NCI-H69 (cell line): ENCODE data around the gene ZNF629.

Source experiments
- DNase-seq: peaks from one replicate; lab custom pipeline; 2025; lab: John Stamatoyannopoulos, UW

ZNF629 gene

DNA sequence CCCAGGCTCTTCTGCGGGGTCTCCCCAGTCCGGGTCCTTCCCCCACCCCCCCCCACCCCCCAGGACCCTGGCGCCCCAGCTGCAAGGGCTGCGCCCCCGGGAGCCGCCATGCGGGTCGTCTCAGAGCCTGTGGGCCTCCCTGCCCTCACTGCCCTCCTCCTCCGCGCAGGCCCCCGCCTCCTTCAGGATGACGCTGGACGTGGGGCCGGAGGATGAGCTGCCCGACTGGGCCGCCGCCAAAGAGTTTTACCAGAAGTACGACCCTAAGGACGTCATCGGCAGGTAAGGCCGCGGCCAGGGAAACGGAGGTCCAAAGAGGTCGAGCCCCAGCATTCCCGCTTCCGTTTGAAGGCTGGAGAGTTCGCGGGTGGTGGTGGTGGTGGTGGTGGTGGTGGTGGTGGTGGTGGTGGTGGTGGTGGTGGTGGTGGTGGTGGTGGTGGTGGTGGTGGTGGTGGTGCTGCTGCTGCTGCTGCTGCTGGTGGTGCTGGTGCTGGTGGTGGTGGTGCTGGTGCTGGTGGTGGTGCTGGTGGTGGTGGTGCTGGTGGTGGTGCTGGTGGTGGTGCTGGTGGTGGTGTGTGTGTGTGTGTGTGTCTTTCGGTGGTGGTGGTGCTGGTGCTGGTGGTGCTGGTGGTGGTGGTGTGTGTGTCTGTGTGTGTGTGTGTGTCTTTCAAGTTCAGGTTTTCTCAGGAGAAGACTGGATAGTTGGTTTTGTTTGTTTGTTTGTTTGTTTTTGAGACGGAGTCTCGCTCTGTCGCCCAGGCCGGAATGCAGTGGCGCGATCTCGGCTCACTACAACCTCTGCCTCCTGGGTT lies 38.2 kb downstream of the ZNF629 start:
- peak; percentile 59 for DNase-seq

DNA sequence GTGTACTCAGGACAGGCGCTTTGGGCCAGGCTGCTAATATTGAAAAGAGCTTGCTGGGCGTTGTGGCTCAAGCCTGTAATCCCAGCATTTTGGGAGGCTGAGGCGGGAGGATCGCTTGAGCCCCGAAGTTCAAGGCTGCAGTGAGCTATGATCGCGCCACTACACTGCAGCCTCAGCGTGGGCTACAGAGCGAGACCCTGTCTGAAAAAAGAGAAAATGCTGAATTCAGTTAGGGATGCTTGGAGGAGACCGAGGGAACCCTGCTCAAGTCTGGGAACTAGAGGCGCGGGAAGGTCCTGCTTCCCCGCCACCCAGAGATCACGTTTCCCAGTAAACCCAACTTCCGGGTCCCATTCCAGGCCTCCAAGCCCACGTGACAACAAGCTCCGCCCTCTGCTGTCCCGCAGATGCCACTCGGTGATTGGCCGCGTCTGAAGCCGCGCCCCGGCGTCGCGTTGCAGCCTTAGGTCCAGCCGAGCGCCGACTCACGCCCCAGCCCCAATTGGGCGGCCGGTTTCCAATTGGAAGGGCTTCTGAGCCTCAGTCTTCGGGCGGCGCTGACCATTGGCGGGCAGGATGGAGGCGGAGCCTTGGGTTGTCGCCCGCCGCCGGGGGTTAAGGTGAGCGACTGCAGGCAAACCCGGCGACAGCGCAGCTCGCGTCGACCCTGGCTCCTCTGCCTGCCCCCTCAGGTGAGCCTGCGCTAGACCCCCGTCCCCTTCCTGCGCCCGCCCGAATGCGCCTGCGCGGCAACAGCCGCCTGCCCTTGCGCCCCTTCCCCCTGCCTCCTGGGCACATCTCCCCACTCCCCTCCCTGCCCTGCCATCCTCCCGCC lies 39.0 kb downstream of the ZNF629 start, which contains the start of gene PHKG2:
PHKG2 (plus strand) TSS at position 627 of the 835 bp plus-strand sequence. CDS start 396 bp downstream, outside the sequence.
- DNase-seq, result peak; percentile 100

DNA sequence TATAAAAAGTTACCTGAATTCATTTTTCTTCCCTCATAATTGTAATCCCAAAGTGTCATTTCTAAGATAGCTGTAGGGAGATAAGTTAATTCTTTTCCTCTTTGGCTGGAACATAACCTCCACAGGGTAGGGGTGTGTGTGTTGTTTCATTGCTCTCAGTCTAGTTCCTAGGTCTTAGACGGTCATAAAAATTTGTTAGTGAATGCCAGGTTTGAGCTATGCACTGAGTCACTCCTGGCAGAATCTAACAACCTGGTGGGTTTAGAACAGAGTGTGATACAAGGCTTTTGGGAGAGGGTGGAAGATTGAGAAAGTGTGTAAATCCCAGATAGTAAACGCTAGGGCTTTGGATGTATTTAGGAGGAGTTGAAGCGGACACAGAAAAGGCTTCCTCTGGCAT lies 39.7 kb downstream of the ZNF629 start:
- no peak for DNase-seq

DNA sequence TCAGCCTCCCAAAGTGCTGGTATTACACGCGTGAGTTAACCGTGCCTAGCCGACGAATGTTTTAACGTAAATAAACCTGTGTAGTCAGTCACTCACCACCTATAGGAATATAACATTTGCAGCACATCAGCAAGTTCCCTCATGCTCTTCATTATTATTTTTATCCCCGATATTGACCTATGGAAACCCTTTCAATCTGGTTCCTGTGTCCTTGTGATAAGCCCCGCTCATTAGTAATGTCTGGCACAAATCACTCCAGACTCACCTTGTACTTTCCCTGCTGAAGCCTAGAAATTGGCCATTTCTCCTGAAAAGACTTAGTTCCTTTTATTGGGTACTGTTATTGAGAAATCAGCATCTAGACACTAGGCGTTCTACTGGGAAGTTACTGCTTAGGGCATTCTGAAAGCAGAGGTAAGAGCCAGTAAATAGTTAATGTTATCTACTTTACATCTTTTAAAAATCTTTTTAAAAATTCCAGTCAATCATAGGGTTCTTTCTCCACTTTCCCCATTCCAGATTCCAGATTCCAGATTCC lies 40.3 kb downstream of the ZNF629 start:
- no peak for DNase-seq

DNA sequence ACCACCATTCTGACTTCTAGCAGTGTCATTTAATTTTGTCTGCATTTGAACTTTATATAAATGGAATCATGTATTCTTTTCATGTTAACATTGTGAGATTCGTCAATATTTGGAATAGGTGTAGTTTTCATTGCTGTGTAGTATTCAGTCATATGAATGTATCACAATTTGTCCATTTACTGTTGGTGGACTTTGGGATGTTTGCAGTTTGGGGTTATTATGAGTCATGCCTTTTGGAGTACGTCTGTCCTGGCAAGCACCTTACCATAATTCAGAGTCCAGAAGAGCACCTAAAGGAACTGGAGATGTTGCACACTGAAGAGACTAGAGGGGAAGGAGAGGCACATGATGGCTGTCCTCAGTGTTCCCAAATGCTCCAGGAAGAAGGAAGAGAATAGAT lies 41.9 kb downstream of the ZNF629 start:
- no peak for DNase-seq

DNA sequence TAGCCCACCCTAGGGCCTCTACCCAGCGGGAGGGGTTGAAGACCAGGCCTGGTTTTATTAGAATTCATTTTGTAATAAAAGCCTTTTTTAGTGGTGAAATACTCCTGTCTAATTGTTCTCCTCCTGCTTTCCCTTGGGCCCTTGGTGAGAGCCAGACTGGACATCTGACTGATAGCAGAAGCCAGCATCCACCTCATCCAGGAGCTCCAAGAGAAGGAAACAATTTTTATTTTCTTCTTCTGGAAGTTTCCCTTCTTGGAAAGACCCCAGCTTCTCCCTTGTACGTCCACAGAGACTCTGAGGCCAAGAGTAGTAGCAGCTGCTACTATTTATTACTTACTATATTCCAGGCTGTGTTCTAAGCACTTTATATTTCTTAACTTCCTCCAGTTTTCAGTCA lies 42.8 kb downstream of the ZNF629 start:
- no peak for DNase-seq

DNA sequence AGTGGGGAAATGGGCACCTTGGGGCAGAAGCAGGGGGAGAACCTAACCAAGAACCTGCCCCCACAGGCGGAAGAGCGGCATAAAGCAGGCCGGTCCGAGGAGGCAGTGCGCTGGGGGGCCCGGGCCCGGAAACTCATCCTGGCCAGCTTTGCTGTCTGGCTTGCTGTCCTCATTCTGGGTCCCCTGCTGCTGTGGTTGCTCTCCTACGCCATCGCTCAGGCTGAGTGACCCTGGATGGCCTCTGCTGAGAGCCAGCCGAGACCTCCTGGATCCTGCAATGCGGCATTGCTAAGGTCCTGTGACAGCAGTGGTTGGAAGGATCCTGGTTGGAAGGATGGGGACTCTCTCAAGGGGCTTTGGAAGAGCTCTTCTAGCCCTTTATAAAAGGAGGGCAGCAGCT lies 43.3 kb downstream of the ZNF629 start:
- no peak for DNase-seq

DNA sequence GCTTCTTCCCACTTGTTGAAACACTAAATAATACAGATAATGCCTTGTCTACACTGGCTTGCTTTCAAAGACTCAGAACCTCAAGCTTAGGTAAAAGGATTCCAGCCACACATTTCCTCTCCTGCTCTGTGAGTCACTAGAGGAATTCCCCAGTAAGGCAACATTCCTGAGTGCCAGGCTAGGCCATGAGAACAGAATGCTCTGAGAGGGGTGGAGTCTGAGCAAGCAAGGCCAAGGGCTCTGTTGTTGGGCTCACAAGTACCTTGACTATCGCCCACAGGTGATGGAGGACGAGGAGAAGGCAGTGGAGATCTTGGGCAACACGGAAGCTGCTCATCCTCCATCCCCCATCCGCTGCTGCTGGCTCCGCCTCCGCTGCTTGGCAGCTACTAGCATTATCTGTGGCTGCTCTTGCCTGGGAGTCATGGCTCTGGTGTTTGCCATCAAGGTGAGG lies 45.5 kb downstream of the ZNF629 start:
- DNase-seq, result no peak

DNA sequence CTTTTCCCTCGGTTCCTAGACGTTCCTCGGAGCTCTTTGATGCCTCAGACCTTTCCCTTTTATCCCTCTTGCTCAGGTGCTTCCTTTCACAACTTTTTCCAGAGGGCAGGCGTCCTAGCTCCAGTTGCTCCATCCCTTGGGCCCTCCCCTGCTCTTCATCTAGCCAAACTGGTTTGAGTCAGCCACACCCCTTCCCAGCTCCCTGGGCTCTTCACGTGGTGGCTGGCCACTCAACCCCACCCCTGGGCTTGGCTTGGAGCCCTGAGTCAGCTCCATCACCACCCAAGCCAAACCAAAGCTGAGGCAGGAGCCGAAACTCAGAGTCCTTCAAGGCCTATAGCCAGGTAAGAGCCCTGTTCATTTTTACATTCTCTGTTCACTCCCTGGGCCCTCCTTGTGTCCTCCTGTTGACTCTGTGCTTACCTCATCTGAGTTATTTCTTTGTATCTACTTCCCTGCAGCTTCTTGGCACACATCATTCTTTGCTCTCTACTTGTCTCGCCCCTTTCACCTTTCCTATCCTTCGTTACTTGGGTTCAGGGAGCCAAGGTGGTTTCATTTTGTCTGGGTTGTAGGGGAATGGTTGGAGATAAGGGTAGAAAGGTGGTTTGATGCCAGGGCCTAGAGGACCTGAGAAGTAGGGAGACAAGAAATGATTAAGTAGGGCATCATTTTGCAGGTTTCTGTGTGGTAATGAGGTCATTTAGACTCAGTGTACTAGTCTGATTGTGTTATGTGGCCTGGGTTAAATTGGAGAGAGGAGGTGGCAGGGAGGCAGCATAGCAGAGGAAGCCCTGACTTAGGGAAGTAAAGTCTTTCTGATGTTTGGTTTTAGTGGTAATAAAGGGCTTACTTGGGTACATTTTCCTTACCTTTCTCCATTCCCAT lies 46.4 kb downstream of the ZNF629 start:
- DNase-seq, result no peak

DNA sequence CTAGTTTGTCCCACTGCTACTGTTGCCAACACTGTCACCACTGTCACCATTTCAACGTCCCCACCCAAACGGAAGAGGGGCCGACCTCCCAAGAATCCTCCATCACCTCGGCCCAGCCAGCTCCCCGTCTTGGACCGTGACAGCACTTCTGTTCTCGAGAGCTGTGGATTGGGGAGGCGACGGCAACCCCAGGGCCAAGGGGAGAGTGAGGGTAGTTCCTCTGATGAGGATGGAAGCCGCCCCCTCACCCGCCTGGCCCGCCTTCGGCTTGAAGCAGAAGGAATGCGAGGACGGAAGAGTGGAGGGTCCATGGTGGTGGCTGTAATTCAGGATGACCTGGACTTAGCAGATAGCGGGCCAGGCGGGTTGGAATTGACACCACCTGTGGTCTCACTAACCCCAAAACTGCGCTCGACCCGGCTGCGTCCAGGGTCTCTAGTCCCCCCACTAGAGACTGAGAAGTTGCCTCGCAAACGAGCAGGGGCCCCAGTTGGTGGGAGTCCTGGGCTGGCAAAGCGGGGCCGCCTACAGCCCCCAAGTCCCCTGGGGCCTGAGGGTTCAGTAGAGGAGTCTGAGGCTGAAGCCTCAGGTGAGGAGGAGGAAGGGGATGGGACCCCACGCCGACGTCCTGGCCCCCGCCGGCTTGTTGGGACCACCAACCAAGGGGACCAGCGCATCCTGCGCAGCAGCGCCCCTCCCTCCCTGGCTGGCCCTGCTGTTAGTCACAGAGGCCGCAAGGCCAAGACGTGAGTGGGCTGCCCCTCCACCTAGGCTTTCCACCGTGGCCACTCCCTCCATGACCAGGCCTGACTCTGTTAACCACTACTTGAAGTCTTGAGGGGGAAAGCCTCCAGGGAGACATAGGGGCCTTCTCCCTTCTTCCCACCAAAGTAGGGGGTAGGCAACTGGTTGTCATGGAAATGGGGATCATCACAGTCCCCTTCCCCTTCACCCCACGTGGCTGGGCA lies 47.7 kb downstream of the ZNF629 start:
- DNase-seq, result no peak

DNA sequence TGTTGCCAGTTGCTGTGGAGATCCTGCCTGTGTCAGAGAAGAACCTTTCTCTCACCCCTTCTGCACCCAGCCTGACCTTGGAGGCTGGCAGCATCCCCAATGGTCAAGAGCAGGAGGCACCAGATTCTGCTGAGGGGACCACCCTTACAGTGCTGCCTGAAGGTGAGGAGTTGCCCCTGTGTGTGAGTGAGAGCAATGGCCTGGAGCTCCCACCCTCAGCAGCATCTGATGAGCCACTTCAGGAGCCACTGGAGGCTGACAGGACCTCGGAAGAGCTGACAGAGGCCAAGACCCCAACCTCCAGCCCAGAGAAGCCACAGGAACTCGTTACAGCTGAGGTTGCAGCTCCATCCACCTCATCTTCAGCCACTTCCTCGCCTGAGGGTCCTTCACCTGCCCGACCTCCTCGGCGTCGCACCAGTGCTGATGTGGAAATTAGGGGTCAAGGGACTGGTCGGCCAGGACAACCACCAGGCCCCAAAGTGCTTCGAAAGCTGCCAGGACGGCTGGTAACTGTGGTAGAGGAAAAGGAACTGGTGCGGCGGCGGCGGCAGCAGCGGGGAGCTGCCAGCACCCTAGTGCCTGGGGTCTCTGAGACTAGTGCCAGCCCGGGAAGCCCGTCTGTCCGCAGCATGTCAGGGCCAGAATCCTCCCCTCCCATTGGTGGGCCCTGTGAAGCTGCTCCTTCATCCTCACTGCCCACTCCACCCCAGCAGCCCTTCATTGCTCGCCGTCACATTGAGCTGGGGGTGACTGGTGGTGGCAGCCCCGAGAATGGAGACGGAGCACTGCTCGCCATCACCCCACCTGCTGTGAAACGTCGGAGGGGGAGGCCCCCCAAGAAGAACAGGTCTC lies 49.0 kb downstream of the ZNF629 start:
- DNase-seq, result no peak

DNA sequence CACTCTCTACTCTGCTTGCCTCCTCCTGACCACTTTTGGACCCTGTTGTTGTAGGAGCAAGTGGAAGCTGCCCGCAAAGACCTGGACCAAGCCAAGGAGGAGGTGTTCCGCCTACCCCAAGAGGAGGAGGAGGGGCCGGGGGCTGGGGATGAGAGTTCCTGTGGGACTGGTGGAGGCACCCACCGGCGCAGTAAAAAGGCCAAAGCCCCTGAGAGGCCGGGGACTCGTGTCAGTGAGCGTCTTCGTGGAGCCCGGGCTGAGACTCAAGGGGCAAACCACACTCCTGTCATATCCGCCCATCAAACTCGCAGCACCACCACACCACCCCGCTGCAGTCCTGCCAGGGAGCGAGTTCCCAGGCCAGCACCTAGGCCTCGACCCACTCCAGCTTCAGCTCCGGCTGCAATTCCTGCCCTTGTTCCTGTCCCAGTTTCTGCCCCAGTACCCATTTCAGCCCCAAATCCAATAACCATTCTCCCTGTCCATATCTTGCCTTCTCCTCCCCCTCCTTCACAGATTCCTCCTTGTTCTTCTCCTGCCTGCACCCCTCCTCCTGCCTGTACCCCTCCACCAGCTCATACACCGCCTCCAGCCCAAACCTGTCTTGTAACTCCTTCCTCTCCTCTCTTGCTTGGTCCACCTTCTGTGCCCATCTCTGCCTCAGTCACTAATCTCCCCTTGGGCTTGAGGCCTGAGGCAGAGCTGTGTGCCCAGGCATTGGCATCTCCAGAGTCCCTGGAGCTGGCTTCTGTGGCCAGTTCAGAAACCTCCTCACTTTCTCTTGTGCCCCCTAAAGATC lies 49.8 kb downstream of the ZNF629 start:
- no peak for DNase-seq

DNA sequence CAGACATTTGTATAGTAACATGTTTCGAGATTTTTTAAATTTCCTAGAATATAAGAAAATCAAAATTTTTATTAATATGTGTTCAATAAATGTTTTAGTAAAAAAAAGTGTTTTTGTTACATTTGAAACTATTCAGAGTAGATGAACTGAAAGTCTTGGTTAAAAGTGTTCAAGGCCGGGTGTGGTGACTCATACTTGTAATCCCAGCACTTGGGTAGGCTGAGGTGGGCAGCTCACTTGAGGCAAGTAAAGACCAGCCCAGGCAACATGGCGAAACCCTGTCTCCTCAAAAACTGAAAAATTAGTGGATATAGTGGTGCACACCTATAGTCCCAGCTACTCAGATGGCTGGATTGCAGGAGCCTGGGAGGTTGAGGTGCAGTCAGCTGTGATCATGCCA lies 55.6 kb downstream of the ZNF629 start:
- no peak for DNase-seq

DNA sequence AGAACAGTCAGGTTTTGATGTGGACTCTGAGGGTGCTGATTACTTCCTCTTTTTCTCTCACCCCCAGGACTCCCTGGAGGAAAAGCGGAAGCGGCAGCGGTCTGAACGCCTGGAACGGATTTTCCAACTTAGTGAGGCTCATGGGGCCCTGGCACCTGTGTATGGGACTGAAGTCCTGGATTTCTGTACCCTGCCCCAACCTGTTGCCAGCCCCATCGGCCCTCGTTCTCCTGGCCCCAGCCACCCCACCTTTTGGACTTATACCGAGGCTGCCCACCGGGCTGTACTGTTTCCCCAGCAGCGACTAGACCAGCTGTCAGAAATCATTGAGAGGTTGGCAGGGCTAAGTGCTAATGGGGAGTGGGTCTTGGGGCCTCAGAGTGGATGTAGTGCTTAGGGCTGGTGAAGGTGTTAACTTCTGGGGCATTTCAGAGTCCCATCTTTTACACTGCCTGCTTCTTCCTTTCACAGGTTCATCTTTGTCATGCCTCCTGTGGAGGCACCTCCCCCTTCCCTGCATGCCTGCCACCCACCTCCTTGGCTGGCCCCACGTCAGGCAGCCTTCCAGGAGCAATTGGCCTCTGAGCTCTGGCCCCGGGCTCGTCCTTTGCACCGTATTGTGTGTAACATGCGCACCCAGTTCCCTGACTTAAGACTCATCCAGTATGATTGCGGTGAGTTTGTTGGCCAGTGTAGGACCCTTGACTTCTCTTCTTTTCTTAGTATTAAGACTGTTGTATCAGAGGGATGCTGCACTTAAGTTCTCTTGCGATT lies 57.9 kb downstream of the ZNF629 start:
- DNase-seq, result no peak
